Activated T-helper 1 cell treated with anti-CD3 and anti-CD28 coated beads, Interleukin-12 subunit alpha, Interleukin-12 subunit beta, Interleukin-2, Interleukin-4 antibody, amounts not matched to agents 30 ng/mL and 10 ng/mL and 1 ng/mL, durations not matched to agents 14 hours and 24 hours and 36 hours (primary cell): Measurements from ENCODE around the gene KRT86. TPM values are rescaled to one million over a fixed set of nuclear protein-coding genes. Genes with fewer than 3 reads are reported as not detected.
A peak's percentile ranks its signal among the peaks of the same experiment; 100 is the strongest.

Source experiments
- DNase-seq: peaks from one replicate; pipeline ENCODE4 v3.0.0; 2021; ENCODE audit warnings: low spot score
- H3K27ac Mint-ChIP-seq: one replicate; pipeline ENCODE4 v1.8.0; 2021; ENCODE audit warnings: mild to moderate bottlenecking, mixed read lengths
- H3K27me3 Mint-ChIP-seq: one replicate; pipeline ENCODE4 v1.8.0; 2022; ENCODE audit warnings: mild to moderate bottlenecking, moderate library complexity, mixed read lengths; ENCODE audit not compliant: insufficient read depth
- H3K36me3 Mint-ChIP-seq: one replicate; pipeline ENCODE4 v1.8.0; 2021; ENCODE audit warnings: low read depth, mixed read lengths
- H3K4me1 Mint-ChIP-seq: one replicate; pipeline ENCODE4 v1.8.0; 2021; ENCODE audit warnings: low read depth, mixed read lengths
- H3K4me3 Mint-ChIP-seq: one replicate; pipeline ENCODE4 v1.8.0; 2021; ENCODE audit warnings: mild to moderate bottlenecking, moderate library complexity, mixed read lengths
- H3K9me3 Mint-ChIP-seq: one replicate; pipeline ENCODE4 v1.8.0; 2021; ENCODE audit warnings: mixed read lengths
- intact Hi-C: fragments of 100-400 bp; cut with micrococcal nuclease; formaldehyde crosslinking; loops from one replicate; pipeline ENCODE4 v1.15.1; 2024
- total RNA-seq: library from RNA; stranded (reverse); gene quantifications from 2 replicates; pipeline ENCODE4 v1.2.3, GENCODE V29; 2022

Gene KRT86
- total RNA-seq, 1 donor from 2014 or later, result 0.73 TPM

- no peaks in the 10 kb centered on the region for H3K9me3 Mint-ChIP-seq
- peaks cover 12% of the 10 kb centered on the region for H3K36me3 Mint-ChIP-seq
- intact Hi-C loops, result no loop called here
- peaks cover 27% of the 10 kb centered on the region for H3K27me3 Mint-ChIP-seq
- no peak for DNase-seq
- H3K27ac Mint-ChIP-seq, result no peak overlapping the region
- H3K4me3 Mint-ChIP-seq, result no peak overlapping the region
- peaks cover 10% of the 10 kb centered on the region for H3K4me1 Mint-ChIP-seq
Observed at GRCh38 chr12:52271158-52271557, 3.3 kb upstream of the KRT86 start.

- peaks cover 38% of the 10 kb centered on the region for H3K27me3 Mint-ChIP-seq
- intact Hi-C loops, result loop anchor here (5.0 kb wide), 1 partner anchor 52 kb away; no protein-coding TSS in a partner anchor
Observed at GRCh38 chr12:52275686-52276085, 1.2 kb downstream of the KRT86 start.

GRCh38 chr12:52277486-52278245 is 3.2 kb downstream of the KRT86 start:
- H3K4me1 Mint-ChIP-seq, result peaks cover 23% of the 10 kb centered on the region
- H3K9me3 Mint-ChIP-seq, result no peaks in the 10 kb centered on the region
- peaks cover 30% of the 10 kb centered on the region for H3K27me3 Mint-ChIP-seq
- no peak overlapping the region for H3K4me3 Mint-ChIP-seq
- H3K27ac Mint-ChIP-seq, result no peak overlapping the region
- DNase-seq, result no peak
- peaks cover 2% of the 10 kb centered on the region for H3K36me3 Mint-ChIP-seq
- intact Hi-C loops, result loop anchor here (5.0 kb wide), 1 partner anchor 50 kb away; no protein-coding TSS in a partner anchor

More at GRCh38 chr12:52275686-52276085, 1.2 kb downstream of the KRT86 start:
- no peak for DNase-seq
- Mint-ChIP-seq H3K27ac (no peak overlapping the region), H3K4me1 (peaks cover 23% of the 10 kb centered on the region), H3K4me3 (no peak overlapping the region), H3K36me3 (peaks cover 6% of the 10 kb centered on the region), H3K9me3 (no peaks in the 10 kb centered on the region)

- Mint-ChIP-seq H3K4me3 (peak overlapping the region; percentile 49), H3K27me3 (peaks cover 25% of the 10 kb centered on the region)
Observed at GRCh38 chr12:52278575-52279421, 4.4 kb downstream of the KRT86 start.

GRCh38 chr12:52279422-52280318 is 5.2 kb downstream of the KRT86 start:
- no peaks in the 10 kb centered on the region for H3K9me3 Mint-ChIP-seq
- H3K4me1 Mint-ChIP-seq, result peaks cover 23% of the 10 kb centered on the region
- H3K27me3 Mint-ChIP-seq, result peaks cover 25% of the 10 kb centered on the region
- intact Hi-C loops, result loop anchor here (1.0 to 5.0 kb wide), 2 partner anchors 48 to 57 kb away; no protein-coding TSS in a partner anchor
- no peak overlapping the region for H3K4me3 Mint-ChIP-seq
- H3K36me3 Mint-ChIP-seq, result peaks cover 2% of the 10 kb centered on the region
- H3K27ac Mint-ChIP-seq, result no peak overlapping the region
- no peak for DNase-seq

More at GRCh38 chr12:52278575-52279421, 4.4 kb downstream of the KRT86 start:
- peaks cover 2% of the 10 kb centered on the region for H3K36me3 Mint-ChIP-seq
- no peak overlapping the region for H3K27ac Mint-ChIP-seq
- no peaks in the 10 kb centered on the region for H3K9me3 Mint-ChIP-seq
- intact Hi-C loops, result loop anchor here (1.0 to 5.0 kb wide), 2 partner anchors 49 to 56 kb away; no protein-coding TSS in a partner anchor
- peaks cover 23% of the 10 kb centered on the region for H3K4me1 Mint-ChIP-seq
- DNase-seq, result peak; percentile 68

GRCh38 chr12:52280319-52280795 is 5.9 kb downstream of the KRT86 start:
- no peak overlapping the region for H3K27ac Mint-ChIP-seq
- intact Hi-C loops, result no loop called here
- H3K4me3 Mint-ChIP-seq, result no peak overlapping the region
- peaks cover 2% of the 10 kb centered on the region for H3K36me3 Mint-ChIP-seq
- peaks cover 20% of the 10 kb centered on the region for H3K27me3 Mint-ChIP-seq
- H3K4me1 Mint-ChIP-seq, result peaks cover 19% of the 10 kb centered on the region
- H3K9me3 Mint-ChIP-seq, result no peaks in the 10 kb centered on the region
- no peak for DNase-seq

- Mint-ChIP-seq H3K36me3 (peaks cover 2% of the 10 kb centered on the region), H3K27ac (no peak overlapping the region), H3K27me3 (peaks cover 20% of the 10 kb centered on the region), H3K4me3 (no peak overlapping the region), H3K9me3 (no peaks in the 10 kb centered on the region), H3K4me1 (peaks cover 19% of the 10 kb centered on the region)
- no peak for DNase-seq
- intact Hi-C loops, result no loop called here
Observed at GRCh38 chr12:52280796-52281560, 6.5 kb downstream of the KRT86 start.

GRCh38 chr12:52284562-52285171 is 10.2 kb downstream of the KRT86 start:
- Mint-ChIP-seq H3K4me1 (peaks cover 9% of the 10 kb centered on the region), H3K27me3 (peaks cover 9% of the 10 kb centered on the region), H3K9me3 (no peaks in the 10 kb centered on the region), H3K27ac (no peak overlapping the region), H3K36me3 (peaks cover 2% of the 10 kb centered on the region), H3K4me3 (no peak overlapping the region)
- no peak for DNase-seq
- intact Hi-C loops, result no loop called here

- intact Hi-C loops, result no loop called here
- DNase-seq, result no peak
- no peak overlapping the region for H3K27ac Mint-ChIP-seq
- H3K36me3 Mint-ChIP-seq, result no peaks in the 10 kb centered on the region
- H3K4me3 Mint-ChIP-seq, result no peak overlapping the region
- no peaks in the 10 kb centered on the region for H3K9me3 Mint-ChIP-seq
- H3K4me1 Mint-ChIP-seq, result peaks cover 9% of the 10 kb centered on the region
- H3K27me3 Mint-ChIP-seq, result peaks cover 6% of the 10 kb centered on the region
Observed at GRCh38 chr12:52285172-52285745, 10.8 kb downstream of the KRT86 start.

- Mint-ChIP-seq H3K9me3 (no peaks in the 10 kb centered on the region), H3K36me3 (no peaks in the 10 kb centered on the region), H3K4me1 (peaks cover 9% of the 10 kb centered on the region), H3K4me3 (no peak overlapping the region), H3K27ac (no peak overlapping the region), H3K27me3 (peaks cover 6% of the 10 kb centered on the region)
- intact Hi-C loops, result no loop called here
- DNase-seq, result no peak
Observed at GRCh38 chr12:52285851-52286530, 11.5 kb downstream of the KRT86 start.
